Subcutaneous adipose tissue (tissue), 4 donors: ENCODE results near the gene ABHD4. TPM values are rescaled to one million over a fixed set of nuclear protein-coding genes. Genes with fewer than 3 reads are reported as not detected.

Experiments
- total RNA-seq, 4 donors: library from RNA; depleted of rRNA; stranded (reverse); fragments of >200 nt; gene quantifications; one replicate each; pipeline ENCODE4 v1.1.0, GENCODE V29; 2016
- TF ChIP-seq, protein P1 (sequence below): fragments of 450-650 bp; IDR thresholded peaks from one replicate; pipeline ENCODE4 v1.5.1; 2016; ENCODE audit warnings: low read depth, mild to moderate bottlenecking, control low read depth, antibody characterized with exemption, moderate library complexity

ABHD4 gene
- total RNA-seq, 4 donors from 2014 or later: 22.8 to 43.5 (median 38.1) TPM

GRCh38 chr14:22644305-22644635 lies 46.2 kb downstream of the ABHD4 start, which contains the start of gene OR6J1:
Gene OR6J1 (minus strand): TSS chr14:22644352. CDS start chr14:22634811, 9,541 bp downstream.
- TF ChIP-seq, protein P1, sequence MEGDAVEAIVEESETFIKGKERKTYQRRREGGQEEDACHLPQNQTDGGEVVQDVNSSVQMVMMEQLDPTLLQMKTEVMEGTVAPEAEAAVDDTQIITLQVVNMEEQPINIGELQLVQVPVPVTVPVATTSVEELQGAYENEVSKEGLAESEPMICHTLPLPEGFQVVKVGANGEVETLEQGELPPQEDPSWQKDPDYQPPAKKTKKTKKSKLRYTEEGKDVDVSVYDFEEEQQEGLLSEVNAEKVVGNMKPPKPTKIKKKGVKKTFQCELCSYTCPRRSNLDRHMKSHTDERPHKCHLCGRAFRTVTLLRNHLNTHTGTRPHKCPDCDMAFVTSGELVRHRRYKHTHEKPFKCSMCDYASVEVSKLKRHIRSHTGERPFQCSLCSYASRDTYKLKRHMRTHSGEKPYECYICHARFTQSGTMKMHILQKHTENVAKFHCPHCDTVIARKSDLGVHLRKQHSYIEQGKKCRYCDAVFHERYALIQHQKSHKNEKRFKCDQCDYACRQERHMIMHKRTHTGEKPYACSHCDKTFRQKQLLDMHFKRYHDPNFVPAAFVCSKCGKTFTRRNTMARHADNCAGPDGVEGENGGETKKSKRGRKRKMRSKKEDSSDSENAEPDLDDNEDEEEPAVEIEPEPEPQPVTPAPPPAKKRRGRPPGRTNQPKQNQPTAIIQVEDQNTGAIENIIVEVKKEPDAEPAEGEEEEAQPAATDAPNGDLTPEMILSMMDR: no peak

DNA sequence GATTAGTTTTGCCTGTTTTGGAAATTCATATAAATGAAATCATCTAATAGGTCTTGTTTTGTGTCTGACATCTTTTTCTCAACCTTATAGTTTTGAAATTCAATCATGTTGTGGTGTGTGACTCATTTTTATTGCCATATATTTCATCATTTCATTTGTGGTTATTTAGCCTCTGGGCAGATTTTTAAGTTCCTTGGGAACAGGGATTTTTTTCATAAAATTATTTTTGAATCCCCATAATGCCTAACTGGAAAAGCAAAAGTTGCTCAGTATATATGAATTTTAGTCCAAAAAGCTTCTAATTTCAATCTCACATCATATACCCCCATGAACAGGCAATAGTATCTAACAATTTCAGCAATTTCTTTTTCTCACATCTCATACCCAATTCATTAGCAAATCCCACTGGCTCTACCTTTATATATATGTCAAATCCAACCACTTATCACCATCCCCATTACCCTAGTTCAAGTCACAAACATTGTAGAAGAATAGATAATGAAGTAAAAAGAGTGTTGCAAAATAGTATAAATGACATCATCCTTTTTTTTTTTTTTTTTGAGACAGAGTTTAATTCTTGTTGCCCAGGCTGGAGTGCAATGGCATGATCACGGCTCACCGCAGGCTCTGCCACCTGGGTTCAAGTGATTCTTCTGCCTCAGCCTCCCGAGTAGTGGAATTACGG lies 48.6 kb downstream of the ABHD4 start:
- TF ChIP-seq, protein P1: no peak

GRCh38 chr14:22648506-22648905 lies 50.4 kb downstream of the ABHD4 start:
- TF ChIP-seq, protein P1: no peak

- TF ChIP-seq, protein P1: no peak
Observed at GRCh38 chr14:22650046-22650739, 52.1 kb downstream of the ABHD4 start.

GRCh38 chr14:22650960-22651521 lies 52.9 kb downstream of the ABHD4 start:
- TF ChIP-seq, protein P1: no peak

- TF ChIP-seq, protein P1: no peak
Observed at GRCh38 chr14:22651586-22651985, 53.5 kb downstream of the ABHD4 start.

DNA sequence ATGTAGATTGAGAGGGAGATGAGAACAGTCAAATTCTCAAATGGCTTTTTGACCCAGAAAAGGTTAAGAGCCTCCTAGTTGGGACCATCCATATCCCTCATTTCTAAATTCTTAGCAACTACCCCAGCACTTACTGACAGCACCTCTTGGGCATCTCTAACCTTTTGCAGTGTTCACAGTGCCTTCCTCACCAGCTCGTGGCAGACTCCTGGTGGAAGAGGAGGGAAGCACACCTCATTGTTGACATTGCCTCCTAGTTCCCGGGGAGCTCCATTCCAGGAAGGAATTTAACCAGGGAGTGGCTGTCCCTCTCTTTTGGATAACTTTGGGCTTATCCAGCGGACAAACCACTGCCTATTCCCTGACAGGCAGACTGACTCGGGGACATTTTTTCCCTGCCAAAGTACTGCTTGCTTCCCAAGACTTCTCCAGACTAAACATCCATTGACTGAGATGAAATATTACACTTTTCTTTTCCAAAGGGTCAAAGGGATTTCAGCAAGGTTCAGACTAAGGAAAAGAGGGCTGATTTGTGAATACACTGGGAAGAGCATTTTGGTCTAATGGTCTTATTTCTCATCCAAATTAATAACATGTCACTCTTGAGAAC lies 55.0 kb downstream of the ABHD4 start:
- TF ChIP-seq, protein P1: no peak
